WTC11 (cell line): ENCODE results near the gene COG5. TPM values are rescaled to one million over a fixed set of nuclear protein-coding genes. Genes with fewer than 3 reads are reported as not detected.

Source experiments
- ATAC-seq: fragments of 200-7000 bp; cut with Tn5 transposase; 2 replicates; pipeline ENCODE4 v1.10.0; 2021; ENCODE audit warnings: mild to moderate bottlenecking, moderate library complexity
- CTCF ChIA-PET: fragments of 300-600 bp; sonication (Branson Sonifier 250); formaldehyde crosslinking; loops from one replicate; lab custom pipeline; 2021; ENCODE audit warnings: antibody characterized with exemption; lab: Charles Lee
- POLR2A ChIA-PET: fragments of 350-600 bp; sonication (Branson Sonifier 250); formaldehyde crosslinking; loops from one replicate; lab custom pipeline; 2021; ENCODE audit warnings: antibody characterized with exemption; lab: Charles Lee
- DNase-seq: peaks from one replicate; pipeline ENCODE4 v3.0.0; 2021; ENCODE audit warnings: low spot score
- H3K27ac Mint-ChIP-seq: 2 replicates; pipeline ENCODE4 v1.8.0; 2021; ENCODE audit warnings: mixed read lengths
- H3K27me3 Mint-ChIP-seq: 2 replicates; pipeline ENCODE4 v1.8.0; 2021; ENCODE audit warnings: low read depth, mild to moderate bottlenecking, moderate library complexity, mixed read lengths
- H3K36me3 Mint-ChIP-seq: 2 replicates; pipeline ENCODE4 v1.8.0; 2021; ENCODE audit warnings: mixed read lengths
- H3K4me1 Mint-ChIP-seq: 2 replicates; pipeline ENCODE4 v1.8.0; 2022; ENCODE audit warnings: mixed read lengths
- H3K4me3 Mint-ChIP-seq: 2 replicates; pipeline ENCODE4 v1.8.0; 2021; ENCODE audit warnings: mild to moderate bottlenecking, moderate library complexity, mixed read lengths
- H3K9me3 Mint-ChIP-seq: 2 replicates; pipeline ENCODE4 v1.8.0; 2021; ENCODE audit warnings: mixed read lengths
- AFF4 ChIP-seq: sonication (generic); formaldehyde crosslinking; IDR thresholded peaks from 2 replicates; pipeline ENCODE4 v1.8.1; 2023; ENCODE audit warnings: mild to moderate bottlenecking, missing genetic modification reagents, borderline replicate concordance
- ATF3 ChIP-seq: sonication (generic); formaldehyde crosslinking; conservative IDR thresholded peaks from 2 replicates; pipeline ENCODE4 v1.8.1; 2022; ENCODE audit warnings: mild to moderate bottlenecking, missing genetic modification reagents
- ETV6 ChIP-seq: sonication (generic); formaldehyde crosslinking; IDR thresholded peaks from 2 replicates; pipeline ENCODE4 v1.8.1; 2022; ENCODE audit warnings: mild to moderate bottlenecking, missing genetic modification reagents
- FOXJ3 ChIP-seq: sonication (generic); formaldehyde crosslinking; IDR thresholded peaks from 2 replicates; pipeline ENCODE4 v1.9.0; 2021; ENCODE audit warnings: missing genetic modification reagents, mild to moderate bottlenecking, borderline replicate concordance
- IRF1 ChIP-seq: sonication (generic); formaldehyde crosslinking; IDR thresholded peaks from 2 replicates; pipeline ENCODE4 v1.8.0; 2023; ENCODE audit warnings: missing genetic modification reagents
- JAZF1 ChIP-seq: fragments of 250-450 bp; sonication (Bioruptor Pico); IDR thresholded peaks from 2 replicates; pipeline ENCODE4 v1.9.0; 2021; ENCODE audit warnings: moderate library complexity, mild to moderate bottlenecking, inconsistent platforms
- KAT7 ChIP-seq: sonication (generic); formaldehyde crosslinking; IDR thresholded peaks from 2 replicates; pipeline ENCODE4 v1.8.1; 2023; ENCODE audit warnings: missing genetic modification reagents, mild to moderate bottlenecking, borderline replicate concordance
- RORB ChIP-seq: fragments of 250-450 bp; sonication (Bioruptor Pico); IDR thresholded peaks from 2 replicates; pipeline ENCODE4 v1.9.0; 2021; ENCODE audit warnings: mild to moderate bottlenecking
- ZNF219 ChIP-seq: sonication (generic); formaldehyde crosslinking; IDR thresholded peaks from 2 replicates; pipeline ENCODE4 v1.8.0; 2023; ENCODE audit warnings: missing genetic modification reagents, mild to moderate bottlenecking, borderline replicate concordance
- ZNF423 ChIP-seq: fragments of 250-450 bp; sonication (Bioruptor Pico); IDR thresholded peaks from 2 replicates; pipeline ENCODE4 v2.1.2; 2022; ENCODE audit warnings: mild to moderate bottlenecking, moderate library complexity
- total RNA-seq: library from RNA; stranded (reverse); gene quantifications from 3 replicates; pipeline ENCODE4 v1.2.3, GENCODE V29; 2021
- TF ChIP-seq, protein P1 (sequence below): fragments of 250-450 bp; sonication (Bioruptor Pico); IDR thresholded peaks from 2 replicates; pipeline ENCODE4 v1.9.0; 2021; ENCODE audit warnings: mild to moderate bottlenecking, borderline replicate concordance
- TF ChIP-seq, protein P2 (sequence below): sonication (generic); formaldehyde crosslinking; IDR thresholded peaks from 2 replicates; pipeline ENCODE4 v1.8.1; 2022; ENCODE audit warnings: mild to moderate bottlenecking, moderate library complexity, missing genetic modification reagents
- TF ChIP-seq, protein P3 (sequence below): fragments of 250-450 bp; sonication (Bioruptor Pico); IDR thresholded peaks from 2 replicates; pipeline ENCODE4 v1.8.0; 2021; ENCODE audit warnings: mild to moderate bottlenecking

The COG5 gene
- total RNA-seq, 1 experiment from 2014 or later = 23.8 TPM

- TF ChIP-seq, protein P1, sequence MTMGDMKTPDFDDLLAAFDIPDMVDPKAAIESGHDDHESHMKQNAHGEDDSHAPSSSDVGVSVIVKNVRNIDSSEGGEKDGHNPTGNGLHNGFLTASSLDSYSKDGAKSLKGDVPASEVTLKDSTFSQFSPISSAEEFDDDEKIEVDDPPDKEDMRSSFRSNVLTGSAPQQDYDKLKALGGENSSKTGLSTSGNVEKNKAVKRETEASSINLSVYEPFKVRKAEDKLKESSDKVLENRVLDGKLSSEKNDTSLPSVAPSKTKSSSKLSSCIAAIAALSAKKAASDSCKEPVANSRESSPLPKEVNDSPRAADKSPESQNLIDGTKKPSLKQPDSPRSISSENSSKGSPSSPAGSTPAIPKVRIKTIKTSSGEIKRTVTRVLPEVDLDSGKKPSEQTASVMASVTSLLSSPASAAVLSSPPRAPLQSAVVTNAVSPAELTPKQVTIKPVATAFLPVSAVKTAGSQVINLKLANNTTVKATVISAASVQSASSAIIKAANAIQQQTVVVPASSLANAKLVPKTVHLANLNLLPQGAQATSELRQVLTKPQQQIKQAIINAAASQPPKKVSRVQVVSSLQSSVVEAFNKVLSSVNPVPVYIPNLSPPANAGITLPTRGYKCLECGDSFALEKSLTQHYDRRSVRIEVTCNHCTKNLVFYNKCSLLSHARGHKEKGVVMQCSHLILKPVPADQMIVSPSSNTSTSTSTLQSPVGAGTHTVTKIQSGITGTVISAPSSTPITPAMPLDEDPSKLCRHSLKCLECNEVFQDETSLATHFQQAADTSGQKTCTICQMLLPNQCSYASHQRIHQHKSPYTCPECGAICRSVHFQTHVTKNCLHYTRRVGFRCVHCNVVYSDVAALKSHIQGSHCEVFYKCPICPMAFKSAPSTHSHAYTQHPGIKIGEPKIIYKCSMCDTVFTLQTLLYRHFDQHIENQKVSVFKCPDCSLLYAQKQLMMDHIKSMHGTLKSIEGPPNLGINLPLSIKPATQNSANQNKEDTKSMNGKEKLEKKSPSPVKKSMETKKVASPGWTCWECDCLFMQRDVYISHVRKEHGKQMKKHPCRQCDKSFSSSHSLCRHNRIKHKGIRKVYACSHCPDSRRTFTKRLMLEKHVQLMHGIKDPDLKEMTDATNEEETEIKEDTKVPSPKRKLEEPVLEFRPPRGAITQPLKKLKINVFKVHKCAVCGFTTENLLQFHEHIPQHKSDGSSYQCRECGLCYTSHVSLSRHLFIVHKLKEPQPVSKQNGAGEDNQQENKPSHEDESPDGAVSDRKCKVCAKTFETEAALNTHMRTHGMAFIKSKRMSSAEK (CRISPR knock-in tag) = no peak
- TF ChIP-seq JAZF1 (CRISPR knock-in tag) = no peak
Observed at GRCh38 chr7:107463139-107464078, 100.3 kb downstream of the COG5 start (continued).

- Mint-ChIP-seq H3K27ac (peak overlapping the region; percentile 18; the same call in 1 of the 2 replicates), H3K36me3 (no peaks in the 10 kb centered on the region), H3K4me3 (no peak overlapping the region), H3K9me3 (no peaks in the 10 kb centered on the region), H3K27me3 (no peaks in the 10 kb centered on the region), H3K4me1 (peaks cover 16% of the 10 kb centered on the region)
- TF ChIP-seq ATF3 (CRISPR knock-in tag) (no peak), ETV6 (CRISPR knock-in tag) (no peak), AFF4 (CRISPR knock-in tag) (no peak), FOXJ3 (no peak), KAT7 (CRISPR knock-in tag) (no peak), IRF1 (CRISPR knock-in tag) (no peak), RORB (CRISPR knock-in tag) (no peak), ZNF219 (CRISPR knock-in tag) (no peak), ZNF423 (CRISPR knock-in tag) (no peak)
- TF ChIP-seq, protein P2, sequence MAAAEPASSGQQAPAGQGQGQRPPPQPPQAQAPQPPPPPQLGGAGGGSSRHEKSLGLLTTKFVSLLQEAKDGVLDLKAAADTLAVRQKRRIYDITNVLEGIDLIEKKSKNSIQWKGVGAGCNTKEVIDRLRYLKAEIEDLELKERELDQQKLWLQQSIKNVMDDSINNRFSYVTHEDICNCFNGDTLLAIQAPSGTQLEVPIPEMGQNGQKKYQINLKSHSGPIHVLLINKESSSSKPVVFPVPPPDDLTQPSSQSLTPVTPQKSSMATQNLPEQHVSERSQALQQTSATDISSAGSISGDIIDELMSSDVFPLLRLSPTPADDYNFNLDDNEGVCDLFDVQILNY (CRISPR knock-in tag) = no peak
- TF ChIP-seq, protein P3, sequence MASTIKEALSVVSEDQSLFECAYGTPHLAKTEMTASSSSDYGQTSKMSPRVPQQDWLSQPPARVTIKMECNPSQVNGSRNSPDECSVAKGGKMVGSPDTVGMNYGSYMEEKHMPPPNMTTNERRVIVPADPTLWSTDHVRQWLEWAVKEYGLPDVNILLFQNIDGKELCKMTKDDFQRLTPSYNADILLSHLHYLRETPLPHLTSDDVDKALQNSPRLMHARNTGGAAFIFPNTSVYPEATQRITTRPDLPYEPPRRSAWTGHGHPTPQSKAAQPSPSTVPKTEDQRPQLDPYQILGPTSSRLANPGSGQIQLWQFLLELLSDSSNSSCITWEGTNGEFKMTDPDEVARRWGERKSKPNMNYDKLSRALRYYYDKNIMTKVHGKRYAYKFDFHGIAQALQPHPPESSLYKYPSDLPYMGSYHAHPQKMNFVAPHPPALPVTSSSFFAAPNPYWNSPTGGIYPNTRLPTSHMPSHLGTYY (CRISPR knock-in tag) = no peak
- CTCF ChIA-PET = interaction anchor here (0.9 kb wide), 1 partner anchor 12 kb away, joined by 3 read pairs; no protein-coding TSS in a partner anchor
- POLR2A ChIA-PET = no interaction called here
- no peak for ATAC-seq
- DNase-seq = no peak
Observed at GRCh38 chr7:107461938-107462533, 101.7 kb downstream of the COG5 start.
